GM18873 (cell line): ENCODE results near the gene ATXN3L.

ENCODE experiments used
- ATAC-seq: cut with Tn5 transposase; IDR thresholded peaks from one replicate; pipeline ENCODE4 v1.9.1; 2021; ENCODE audit warnings: mild to moderate bottlenecking, moderate library complexity, moderate number of reproducible peaks; ENCODE audit not compliant: unreplicated experiment, low FRiP score

Gene ATXN3L

DNA sequence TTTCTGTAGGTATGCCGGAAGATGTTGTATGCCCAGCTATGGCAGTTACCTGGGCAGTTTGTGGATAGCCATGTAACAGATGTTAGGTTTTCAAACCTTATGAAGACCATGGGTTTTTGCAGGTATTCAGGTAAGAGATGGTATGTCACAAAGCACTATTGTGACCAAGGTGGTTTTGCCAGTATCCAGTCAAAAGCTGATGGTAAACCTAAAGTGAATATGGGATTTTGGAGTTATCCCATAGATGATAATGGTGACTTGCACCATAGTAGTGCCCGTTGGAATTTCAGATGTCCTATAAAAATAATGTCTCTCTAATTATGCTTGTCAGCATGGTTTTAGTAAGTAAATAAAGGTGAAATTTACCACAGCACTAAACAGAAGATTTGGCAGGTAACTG, at the start of gene ATXN3L:
Gene ATXN3L, minus strand, starts transcription at position 101 of the 400 bp plus-strand sequence. CDS start 119 bp downstream, outside the sequence.
- no peak for ATAC-seq

DNA sequence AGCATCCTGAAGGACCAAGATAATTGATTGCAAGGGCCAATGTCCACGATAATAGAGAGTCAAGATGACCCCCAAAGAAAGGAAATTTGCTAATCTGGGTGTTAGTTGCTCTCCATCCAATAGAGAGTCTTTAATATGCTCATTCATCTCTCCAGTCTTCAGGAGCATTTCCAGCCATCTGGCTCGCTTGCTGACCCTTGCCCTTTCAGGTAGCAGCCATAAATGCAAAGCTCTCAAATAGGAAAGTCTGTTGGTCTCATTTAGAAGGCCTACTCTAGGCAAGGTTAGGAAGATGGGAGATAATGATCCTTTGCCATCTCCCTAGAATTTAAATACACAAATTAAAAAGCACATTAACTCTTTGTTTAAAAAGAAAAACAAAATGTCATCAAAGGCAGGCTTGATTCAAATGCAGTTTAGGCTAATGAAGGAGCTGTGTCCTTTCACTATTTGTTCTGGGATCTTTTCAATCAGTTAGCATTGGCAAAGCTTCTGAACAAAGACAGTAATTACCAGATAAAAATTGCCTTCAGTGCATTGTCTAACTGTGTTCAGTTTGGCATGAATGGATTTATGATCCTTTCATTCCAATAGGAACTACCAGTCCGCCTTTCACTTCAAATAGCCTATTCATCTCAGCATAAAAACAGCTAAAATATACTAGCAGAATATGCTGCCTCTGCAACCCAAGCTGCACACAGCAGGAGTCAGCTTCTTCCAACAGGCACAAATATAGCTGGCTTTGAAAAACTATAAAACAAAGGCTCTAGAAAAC, 49.6 kb upstream of the ATXN3L start:
- ATAC-seq = no peak

GRCh38 chrX:13367950-13368349, 48.1 kb upstream of the ATXN3L start:
- no peak for ATAC-seq

GRCh38 chrX:13366698-13367097, 46.8 kb upstream of the ATXN3L start:
- ATAC-seq = no peak

GRCh38 chrX:13365161-13365560, 45.3 kb upstream of the ATXN3L start:
- ATAC-seq = no peak

GRCh38 chrX:13364230-13364857, 44.5 kb upstream of the ATXN3L start:
- no peak for ATAC-seq

DNA sequence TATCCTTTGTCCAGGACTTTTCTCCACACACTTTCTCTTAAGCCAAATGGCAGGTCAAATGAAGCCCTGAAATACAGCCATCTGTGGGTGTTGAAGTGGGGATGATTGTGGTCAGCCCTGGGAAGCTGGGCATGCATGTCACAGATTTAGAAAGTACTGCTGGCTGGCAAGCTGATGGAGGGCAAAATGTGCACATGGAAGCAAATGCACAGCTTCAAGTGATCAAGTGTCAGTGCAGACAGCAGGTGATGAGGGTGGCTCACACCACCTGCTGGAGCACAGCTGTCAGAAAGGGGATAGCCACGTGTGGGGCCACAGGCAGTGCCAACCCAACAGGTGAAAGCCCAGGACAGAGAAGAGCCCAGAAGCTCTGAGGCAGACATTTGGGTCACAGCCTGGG, 40.3 kb upstream of the ATXN3L start:
- no peak for ATAC-seq

DNA sequence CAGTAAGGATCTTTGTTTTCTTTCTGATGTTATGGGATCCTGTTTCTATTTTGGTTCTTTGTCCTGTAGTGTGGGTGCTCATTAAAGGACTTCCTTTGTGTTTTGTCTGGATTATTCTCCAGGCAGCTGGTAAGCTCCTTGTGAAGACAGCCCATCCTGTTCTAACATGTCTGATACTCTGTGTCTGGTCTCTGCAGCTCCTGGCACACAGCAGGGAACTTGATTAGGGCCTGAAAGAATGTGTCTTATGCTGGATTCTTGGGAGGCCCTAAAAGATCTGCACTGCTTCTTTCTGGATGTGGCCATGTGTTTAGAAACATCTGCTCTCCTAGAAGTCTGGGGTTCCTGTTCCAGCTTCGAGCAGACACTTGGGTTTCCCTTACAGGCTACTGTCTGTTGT, 38.1 kb upstream of the ATXN3L start:
- no peak for ATAC-seq

DNA sequence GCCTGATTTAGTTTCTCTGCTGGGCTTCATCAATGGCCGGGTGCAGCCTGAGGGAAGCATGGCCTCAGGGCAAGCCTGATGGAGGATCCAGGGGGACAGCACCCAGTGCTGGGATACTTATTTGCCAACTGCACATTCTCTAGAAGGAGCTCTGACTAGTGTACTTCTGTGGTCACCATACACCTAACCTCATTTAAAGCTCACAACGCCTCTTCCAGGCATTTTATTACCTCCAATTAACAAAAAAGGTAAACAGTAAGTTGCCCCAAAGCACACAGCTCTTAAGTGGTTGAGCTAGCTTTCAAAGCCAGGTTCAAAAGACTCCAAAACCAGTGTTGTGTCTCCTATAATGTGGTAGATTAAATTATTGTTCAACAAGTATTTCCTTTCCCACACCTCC, 26.8 kb upstream of the ATXN3L start:
- no peak for ATAC-seq

- ATAC-seq = no peak
Observed at GRCh38 chrX:13345438-13345837, 25.6 kb upstream of the ATXN3L start.

DNA sequence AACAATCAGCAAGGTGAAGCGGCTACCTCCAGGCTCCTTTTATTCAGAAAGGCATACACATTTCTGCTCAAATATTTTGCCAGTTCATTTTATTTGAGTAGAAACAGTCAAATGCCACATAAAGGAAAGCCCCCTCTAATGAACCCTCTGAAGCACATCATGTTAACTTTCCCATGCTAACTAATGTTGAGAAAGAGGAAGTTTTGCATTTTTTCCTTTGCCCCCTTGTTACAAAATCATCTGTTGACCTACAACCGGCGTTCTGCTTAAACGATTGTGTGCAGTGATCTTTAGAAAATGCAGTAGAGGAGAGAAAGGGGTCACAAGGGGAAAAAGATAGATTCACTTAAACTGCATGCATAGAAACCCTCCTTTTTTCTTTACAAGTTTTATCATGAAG, 25.2 kb upstream of the ATXN3L start:
- ATAC-seq = no peak

- ATAC-seq = no peak
Observed at GRCh38 chrX:13341491-13342101, 21.7 kb upstream of the ATXN3L start.

- ATAC-seq = no peak
Observed at GRCh38 chrX:13340182-13340791, 20.4 kb upstream of the ATXN3L start.

DNA sequence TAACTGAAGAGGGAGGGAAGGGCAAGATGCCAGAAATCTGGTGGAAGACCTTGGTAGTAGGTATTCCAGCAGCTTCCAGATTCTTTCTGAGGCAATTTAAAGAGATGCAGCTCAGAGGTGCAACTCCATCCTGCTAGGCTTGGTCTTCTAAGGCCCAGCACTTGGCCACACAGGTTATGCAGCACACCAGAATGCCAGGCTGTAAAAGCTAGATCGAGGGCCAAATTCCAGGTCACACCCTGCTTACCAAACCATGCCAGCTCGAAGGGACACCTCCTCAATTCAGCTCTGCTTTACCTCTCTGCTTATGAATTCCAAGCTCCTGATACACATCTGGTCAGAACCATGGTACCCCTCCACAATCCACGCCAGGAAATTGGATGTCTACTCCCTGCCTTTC, 19.8 kb upstream of the ATXN3L start:
- ATAC-seq = no peak

- no peak for ATAC-seq
Observed at GRCh38 chrX:13338996-13339515, 19.2 kb upstream of the ATXN3L start.

- no peak for ATAC-seq
Observed at GRCh38 chrX:13334491-13334890, 14.6 kb upstream of the ATXN3L start.

DNA sequence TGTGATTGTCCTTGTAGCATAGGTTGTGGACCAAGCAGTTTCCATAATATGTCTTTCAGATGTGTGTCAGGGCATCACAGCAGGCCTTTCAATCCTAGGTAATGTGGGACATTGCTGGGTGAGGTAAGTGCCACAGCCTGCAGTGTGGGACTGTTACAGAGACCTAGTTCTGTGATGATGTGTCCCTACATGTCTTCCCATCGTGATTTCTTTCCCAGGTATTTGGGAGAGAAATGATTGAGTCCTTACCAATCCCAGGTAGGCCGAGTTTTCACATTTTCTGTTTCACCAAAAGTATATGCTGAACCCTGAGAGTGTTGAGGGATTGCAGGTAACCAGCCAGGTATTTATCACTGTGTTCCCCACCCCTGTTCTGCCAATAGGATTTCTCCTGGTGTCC, 10.6 kb upstream of the ATXN3L start:
- no peak for ATAC-seq

DNA sequence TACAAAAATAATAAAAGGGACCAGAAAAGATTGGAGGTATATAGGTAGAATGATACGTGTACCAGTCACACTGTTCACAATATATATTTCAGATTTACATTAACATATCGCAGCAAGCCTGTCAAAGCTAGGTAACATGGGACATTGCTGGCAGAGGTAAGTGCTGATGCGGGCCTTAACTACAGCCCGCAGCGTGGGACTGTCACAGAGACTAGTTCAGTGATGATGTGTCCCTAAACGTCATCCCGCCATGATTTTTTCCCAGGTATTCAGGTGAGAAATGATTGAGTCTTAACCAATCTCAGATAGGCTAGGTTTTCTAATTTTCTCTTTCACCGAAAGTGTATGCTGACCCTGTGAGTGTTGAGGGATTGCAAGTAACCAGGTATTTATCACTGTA, 7.8 kb upstream of the ATXN3L start:
- no peak for ATAC-seq

DNA sequence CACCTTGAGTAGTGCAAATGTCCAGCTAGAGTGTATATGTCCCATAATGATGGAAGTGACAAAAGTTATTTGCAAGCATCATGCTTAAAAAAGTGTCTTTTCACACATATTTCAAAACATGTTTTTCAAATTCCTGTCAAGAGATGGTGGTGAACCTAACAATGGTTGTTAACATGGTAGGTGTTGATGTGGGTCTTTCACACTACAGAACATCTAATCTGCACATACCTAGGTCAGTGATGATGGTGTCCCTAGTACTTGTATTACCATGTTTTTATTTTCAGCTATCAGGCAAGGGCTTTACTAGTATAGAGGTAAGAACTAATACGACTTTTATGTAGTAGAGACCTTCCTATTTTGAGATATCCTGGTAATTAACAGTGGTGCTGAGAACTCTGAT, 3.4 kb upstream of the ATXN3L start:
- ATAC-seq = no peak

DNA sequence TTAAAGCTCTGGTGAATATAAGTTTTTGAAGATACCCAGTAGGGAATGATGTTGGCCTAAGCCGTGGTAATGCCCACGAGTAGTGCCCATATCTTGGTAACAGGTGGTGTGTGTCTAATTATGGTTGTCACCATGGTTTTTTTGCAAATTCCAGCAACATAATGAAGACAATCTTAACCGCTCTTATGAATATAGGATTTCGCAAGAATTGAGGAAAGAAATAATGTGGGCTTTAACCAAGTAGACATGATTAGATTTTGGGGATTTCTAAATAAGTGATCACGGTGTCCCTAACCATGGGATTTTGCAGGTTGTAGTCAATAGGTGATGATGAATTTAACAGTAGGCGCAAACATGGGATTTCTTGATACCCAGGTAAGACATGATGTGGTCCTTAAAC, 2.5 kb downstream of the ATXN3L start:
- ATAC-seq = no peak

GRCh38 chrX:13311560-13311959, 8.3 kb downstream of the ATXN3L start:
- ATAC-seq = no peak
